ENCODE data around the gene FCRLB. TPM values are rescaled to one million over a fixed set of nuclear protein-coding genes. Genes with fewer than 3 reads are reported as not detected.

The FCRLB gene
- total RNA-seq, 1 donor from 2014 or later, result not detected

DNA sequence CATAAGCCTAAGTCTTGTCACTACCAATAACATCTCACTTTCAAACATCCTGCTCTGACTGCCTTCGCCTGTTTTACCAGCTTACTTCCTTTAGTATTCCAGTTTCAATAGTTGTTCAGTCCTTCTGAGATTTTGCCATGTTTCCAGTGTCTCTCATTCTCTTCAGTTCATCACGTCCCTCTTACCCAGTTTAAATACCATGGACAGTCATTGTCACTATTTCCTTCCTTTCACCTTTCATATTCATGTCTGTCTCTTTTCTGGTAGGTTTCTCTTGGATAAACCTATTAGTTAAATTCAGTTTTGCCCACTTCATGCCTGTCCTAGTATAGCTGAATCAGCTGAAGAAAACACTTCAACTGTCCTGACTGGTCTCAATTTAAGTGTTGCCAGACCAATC, 50.6 kb downstream of the FCRLB start:
- Mint-ChIP-seq H3K4me3 (no peak overlapping the region), H3K36me3 (ENCODE audit: low read depth) (peaks cover 12% of the 10 kb centered on the region), H3K9me3 (no peaks in the 10 kb centered on the region), H3K4me1 (peaks cover 32% of the 10 kb centered on the region), H3K27me3 (no peaks in the 10 kb centered on the region), H3K27ac (no peak overlapping the region)
- intact Hi-C loops (cut with micrococcal nuclease), result no loop called here
- no peak for DNase-seq

DNA sequence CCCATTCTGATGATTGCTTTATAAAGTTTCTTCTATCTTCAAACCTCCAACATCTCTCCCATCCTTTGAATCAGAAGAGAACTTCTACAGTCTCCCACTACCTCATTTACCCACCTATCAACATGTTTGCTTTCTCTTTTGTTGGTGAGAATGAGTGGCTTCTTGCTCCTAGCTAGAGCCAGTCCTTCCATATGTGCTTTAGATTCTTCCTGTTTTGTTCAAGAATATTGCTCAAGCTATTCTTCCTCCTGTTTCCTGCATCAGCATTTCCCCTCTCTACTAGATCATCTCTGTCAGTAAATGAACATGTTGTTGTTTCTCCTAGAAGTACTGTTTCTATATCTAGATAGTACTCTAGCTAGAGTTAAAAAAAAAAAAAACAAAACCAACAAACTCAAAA, 51.1 kb downstream of the FCRLB start:
- no peaks in the 10 kb centered on the region for H3K9me3 Mint-ChIP-seq
- no peak for DNase-seq
- H3K4me3 Mint-ChIP-seq, result no peak overlapping the region
- no peaks in the 10 kb centered on the region for H3K27me3 Mint-ChIP-seq
- H3K27ac Mint-ChIP-seq, result no peak overlapping the region
- H3K4me1 Mint-ChIP-seq, result peaks cover 28% of the 10 kb centered on the region
- H3K36me3 Mint-ChIP-seq (ENCODE audit: low read depth), result peaks cover 12% of the 10 kb centered on the region
- intact Hi-C loops (cut with micrococcal nuclease), result no loop called here

DNA sequence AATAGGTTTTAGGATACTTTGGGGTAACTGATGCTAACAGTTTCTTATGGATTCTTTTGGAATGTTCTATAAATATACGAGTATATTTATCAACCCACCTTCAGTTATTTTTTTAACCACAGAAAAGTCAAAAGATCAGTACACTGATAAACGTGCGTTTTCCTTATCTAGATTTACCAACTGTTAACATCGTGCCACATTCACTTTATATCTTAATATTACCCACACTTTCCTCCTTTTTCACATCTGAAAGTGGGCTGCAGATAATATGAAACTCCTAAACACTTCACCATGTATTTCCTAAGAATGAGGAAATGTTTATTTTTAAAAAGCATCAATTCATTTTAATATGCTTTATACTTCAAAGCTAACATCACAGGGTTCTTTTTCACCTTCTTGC, 52.4 kb downstream of the FCRLB start:
- H3K4me3 Mint-ChIP-seq, result no peak overlapping the region
- peaks cover 18% of the 10 kb centered on the region for H3K4me1 Mint-ChIP-seq
- intact Hi-C loops (cut with micrococcal nuclease), result no loop called here
- H3K9me3 Mint-ChIP-seq, result no peaks in the 10 kb centered on the region
- peak overlapping the region; percentile 2 for H3K27ac Mint-ChIP-seq
- H3K27me3 Mint-ChIP-seq, result no peaks in the 10 kb centered on the region
- DNase-seq, result no peak
- H3K36me3 Mint-ChIP-seq (ENCODE audit: low read depth), result peaks cover 13% of the 10 kb centered on the region

- Mint-ChIP-seq H3K9me3 (no peaks in the 10 kb centered on the region), H3K4me3 (no peak overlapping the region), H3K27me3 (no peaks in the 10 kb centered on the region), H3K36me3 (ENCODE audit: low read depth) (peaks cover 19% of the 10 kb centered on the region), H3K27ac (no peak overlapping the region), H3K4me1 (peaks cover 11% of the 10 kb centered on the region)
- no peak for DNase-seq
- intact Hi-C loops (cut with micrococcal nuclease), result no loop called here
Observed at GRCh38 chr1:161777261-161777660, 55.9 kb downstream of the FCRLB start.

Other genes starting within 250 kb of the FCRLB start
- gene FCGR2A, start 216.1 kb upstream of the FCRLB start, total RNA-seq, result not detected in 2 replicates
- gene HSPA6, start 197.0 kb upstream of the FCRLB start, total RNA-seq, result 0.91 and 1.2 TPM in 2 replicates
- gene FCGR3A, start 171.7 kb upstream of the FCRLB start, total RNA-seq, result not detected in 2 replicates
- not detected in 2 replicates for gene FCGR3B, start 90.4 kb upstream of the FCRLB start, total RNA-seq
- not detected in 2 replicates for gene FCGR2B, start 58.4 kb upstream of the FCRLB start, total RNA-seq
- gene FCRLA, start 14.3 kb upstream of the FCRLB start, total RNA-seq, result not detected in 2 replicates
- gene DUSP12, start 28.2 kb downstream of the FCRLB start, total RNA-seq, result 38.2 and 39.7 TPM in 2 replicates
- gene ATF6, start 44.8 kb downstream of the FCRLB start, total RNA-seq, result 23.6 and 27.7 TPM in 2 replicates